GM04503 (cell line): Measurements from ENCODE around the gene PIGB.
"Not testable (repeated sequence)": the region's sequence is repeated elsewhere in the genome, so short reads cannot be mapped to it uniquely, and the experiment has no call there.

Experiments
- DNase-seq: peaks from one replicate; pipeline ENCODE4 v3.0.0-alpha.2; 2012; ENCODE audit warnings: low read depth

Gene PIGB

GRCh38 chr15:55381595-55381994, 62.6 kb downstream of the PIGB start:
- no peak for DNase-seq

GRCh38 chr15:55383687-55384086, 64.7 kb downstream of the PIGB start:
- no peak for DNase-seq

GRCh38 chr15:55387027-55387426, 68.0 kb downstream of the PIGB start:
- DNase-seq, result no peak

GRCh38 chr15:55389264-55389607, 70.2 kb downstream of the PIGB start:
- no peak for DNase-seq

- DNase-seq, result no peak
Observed at GRCh38 chr15:55394694-55395093, 75.7 kb downstream of the PIGB start.

GRCh38 chr15:55398243-55398642, 79.2 kb downstream of the PIGB start:
- DNase-seq, result no peak

- DNase-seq, result not testable (repeated sequence)
Observed at GRCh38 chr15:55400050-55400449, 81.0 kb downstream of the PIGB start.

GRCh38 chr15:55401786-55402246, 82.8 kb downstream of the PIGB start:
- DNase-seq, result no peak

GRCh38 chr15:55402707-55403106, 83.7 kb downstream of the PIGB start:
- no peak for DNase-seq

GRCh38 chr15:55403531-55403930, 84.5 kb downstream of the PIGB start:
- DNase-seq, result no peak
